H1 (cell line): Measurements from ENCODE around the gene TELO2.

Source experiments
- CTCF ChIP-seq, 3 experiments: IDR thresholded peaks; 1 replicate in 2 of 3; 2 replicates in 1 of 3; pipeline versions ENCODE4 v1.5.1 to v1.6.1; 2011; ENCODE audit warnings: low read length in 3 of 3, mild to moderate bottlenecking in 3 of 3, inconsistent platforms in 2 of 3, low read depth in 1 of 3, moderate library complexity in 1 of 3; ENCODE audit not compliant: insufficient read depth in 1 of 3; ENCODE audit errors: control extremely low read depth in 1 of 3
- EP300 ChIP-seq, 2 experiments: IDR thresholded peaks; 1 replicate in 1 of 2; 2 replicates in 1 of 2; pipeline ENCODE4 v1.6.1; 2011 to 2012; ENCODE audit warnings: low read depth in 2 of 2, low read length in 2 of 2, mild to moderate bottlenecking in 2 of 2, borderline replicate concordance in 1 of 2, inconsistent platforms in 1 of 2, moderate library complexity in 1 of 2
- JUND ChIP-seq: IDR thresholded peaks from 2 replicates; pipeline ENCODE4 v1.6.1; 2011; ENCODE audit warnings: mild to moderate bottlenecking, improper control_type of control experiment, low read length
- KDM1A ChIP-seq: fragments of 200-600, 300-600 bp; sonication (generic); IDR thresholded peaks from 2 replicates; pipeline ENCODE4 v1.7.1; 2016; ENCODE audit warnings: mild to moderate bottlenecking, low read length, borderline replicate concordance
- POLR2A ChIP-seq, 2 experiments: IDR thresholded peaks; 1 replicate in 1 of 2; 2 replicates in 1 of 2; pipeline ENCODE4 v1.6.1; 2011; ENCODE audit warnings: low read depth in 2 of 2, low read length in 2 of 2, mild to moderate bottlenecking in 2 of 2; ENCODE audit errors: control extremely low read depth in 1 of 2
- TAF7 ChIP-seq: optimal IDR thresholded peaks from 2 replicates; pipeline ENCODE3; 2011; ENCODE audit warnings: low read depth, mild to moderate bottlenecking, inconsistent platforms, low read length, moderate library complexity, borderline replicate concordance
- TBP ChIP-seq: IDR thresholded peaks from 2 replicates; pipeline ENCODE4 v1.6.1; 2011; ENCODE audit warnings: low read depth, low read length, improper control_type of control experiment

DNA sequence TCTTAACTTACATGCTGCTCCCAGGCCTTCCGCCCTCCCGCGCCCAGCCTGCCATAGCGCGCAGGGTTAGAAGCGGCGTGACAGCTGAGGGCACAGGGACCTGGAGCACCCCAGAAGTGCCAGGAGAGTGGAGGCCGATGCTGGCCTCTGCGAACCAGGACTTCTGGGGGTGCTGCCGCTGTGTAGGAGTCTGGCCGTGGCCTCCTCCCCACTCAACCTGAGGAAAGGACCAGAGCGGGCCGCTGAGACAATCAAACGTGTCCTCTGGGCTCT, 38.4 kb downstream of the TELO2 start:
- no peak for TF ChIP-seq CTCF (IDR thresholded peaks at IDR 0.05; ENCODE audit: control extremely low read depth in 1 of 3, insufficient read depth in 1 of 3, low read depth in 1 of 3, low read length in 3 of 3)
- TF ChIP-seq TAF7, result no peak
- TF ChIP-seq TBP, result no peak
- TF ChIP-seq EP300 (IDR thresholded peaks at IDR 0.05; ENCODE audit: borderline replicate concordance in 1 of 2, low read depth in 2 of 2, low read length in 2 of 2), result no peak
- no peak for TF ChIP-seq POLR2A (IDR thresholded peaks at IDR 0.05; ENCODE audit: control extremely low read depth in 1 of 2, low read depth in 2 of 2, low read length in 2 of 2)
- no peak for TF ChIP-seq JUND
- TF ChIP-seq KDM1A, result no peak
